Measurements from ENCODE around the gene SDK1.

- TF ChIP-seq, protein P1, sequence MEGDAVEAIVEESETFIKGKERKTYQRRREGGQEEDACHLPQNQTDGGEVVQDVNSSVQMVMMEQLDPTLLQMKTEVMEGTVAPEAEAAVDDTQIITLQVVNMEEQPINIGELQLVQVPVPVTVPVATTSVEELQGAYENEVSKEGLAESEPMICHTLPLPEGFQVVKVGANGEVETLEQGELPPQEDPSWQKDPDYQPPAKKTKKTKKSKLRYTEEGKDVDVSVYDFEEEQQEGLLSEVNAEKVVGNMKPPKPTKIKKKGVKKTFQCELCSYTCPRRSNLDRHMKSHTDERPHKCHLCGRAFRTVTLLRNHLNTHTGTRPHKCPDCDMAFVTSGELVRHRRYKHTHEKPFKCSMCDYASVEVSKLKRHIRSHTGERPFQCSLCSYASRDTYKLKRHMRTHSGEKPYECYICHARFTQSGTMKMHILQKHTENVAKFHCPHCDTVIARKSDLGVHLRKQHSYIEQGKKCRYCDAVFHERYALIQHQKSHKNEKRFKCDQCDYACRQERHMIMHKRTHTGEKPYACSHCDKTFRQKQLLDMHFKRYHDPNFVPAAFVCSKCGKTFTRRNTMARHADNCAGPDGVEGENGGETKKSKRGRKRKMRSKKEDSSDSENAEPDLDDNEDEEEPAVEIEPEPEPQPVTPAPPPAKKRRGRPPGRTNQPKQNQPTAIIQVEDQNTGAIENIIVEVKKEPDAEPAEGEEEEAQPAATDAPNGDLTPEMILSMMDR (IDR thresholded peaks at IDR 0.05; ENCODE audit: low read depth, low read length) = no peak
- TF ChIP-seq POLR2A (IDR thresholded peaks at IDR 0.05; ENCODE audit: extremely low read depth, insufficient read length) = no peak
- TF ChIP-seq, protein P2, sequence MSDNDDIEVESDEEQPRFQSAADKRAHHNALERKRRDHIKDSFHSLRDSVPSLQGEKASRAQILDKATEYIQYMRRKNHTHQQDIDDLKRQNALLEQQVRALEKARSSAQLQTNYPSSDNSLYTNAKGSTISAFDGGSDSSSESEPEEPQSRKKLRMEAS (IDR thresholded peaks at IDR 0.05; ENCODE audit: low read depth, low read length) = no peak
Observed at GRCh38 chr7:3439333-3440030, 138.4 kb downstream of the SDK1 start.

All from NB4 (cell line).